CD4-positive, CD25-positive, alpha-beta regulatory T cell (primary cell): ENCODE measurements around the gene OLIG2. TPM values are rescaled to one million over a fixed set of nuclear protein-coding genes. Genes with fewer than 3 reads are reported as not detected.
A peak's percentile ranks its signal among the peaks of the same experiment; 100 is the strongest.

Source experiments
- ATAC-seq, 2 donors: fragments of 150-1000 bp; cut with Tn5 transposase; one replicate each; pipeline ENCODE4 v1.10.0; 2021; ENCODE audit warnings: low read depth in 2 of 2, moderate number of reproducible peaks in 2 of 2, moderate library complexity in 1 of 2
- DNase-seq, 3 donors: peaks; one replicate each; pipeline versions ENCODE4 v3.0.0 to v3.0.0-alpha.2; 2012 to 2022; ENCODE audit warnings: mixed read lengths in 1 of 3
- H3K27ac ChIP-seq: one replicate; pipeline ENCODE4 v1.7.0; 2013; ENCODE audit warnings: mild to moderate bottlenecking, low read length; ENCODE audit not compliant: insufficient read depth, poor library complexity, severe bottlenecking
- H3K27me3 ChIP-seq: one replicate; pipeline ENCODE4 v1.7.0; 2013; ENCODE audit warnings: low read length; ENCODE audit not compliant: control insufficient read depth, insufficient read depth
- H3K36me3 ChIP-seq: one replicate; pipeline ENCODE4 v1.7.0; 2013; ENCODE audit warnings: mild to moderate bottlenecking, low read length, moderate library complexity; ENCODE audit not compliant: control insufficient read depth, insufficient read depth
- H3K4me1 ChIP-seq: 2 replicates; pipeline ENCODE4 v1.7.0; 2013; ENCODE audit warnings: mild to moderate bottlenecking, low read length; ENCODE audit not compliant: insufficient read depth, control insufficient read depth, poor library complexity, severe bottlenecking
- H3K4me3 ChIP-seq: one replicate; pipeline ENCODE4 v1.7.0; 2013; ENCODE audit warnings: low read depth, mild to moderate bottlenecking, low read length, moderate library complexity
- H3K9me3 ChIP-seq, 2 experiments: 1 replicate in 1 of 2; 2 replicates in 1 of 2; pipeline ENCODE4 v1.7.0; 2013; ENCODE audit warnings: low read length in 2 of 2, mild to moderate bottlenecking in 1 of 2, moderate library complexity in 1 of 2; ENCODE audit not compliant: control insufficient read depth in 2 of 2
- H3K27ac Mint-ChIP-seq, 3 donors: one replicate each; pipeline ENCODE4 v1.8.0; 2020 to 2022; ENCODE audit warnings: mild to moderate bottlenecking in 3 of 3, mixed read lengths in 3 of 3, moderate library complexity in 2 of 3
- H3K27me3 Mint-ChIP-seq: one replicate; pipeline ENCODE4 v1.8.0; 2022; ENCODE audit warnings: mild to moderate bottlenecking, mixed read lengths
- H3K36me3 Mint-ChIP-seq: one replicate; pipeline ENCODE4 v1.8.0; 2020; ENCODE audit warnings: mixed read lengths
- H3K4me1 Mint-ChIP-seq, 4 donors: one replicate each; pipeline ENCODE4 v1.8.0; 2020 to 2022; ENCODE audit warnings: mixed read lengths in 4 of 4, mild to moderate bottlenecking in 1 of 4
- H3K4me3 Mint-ChIP-seq, 4 donors: one replicate each; pipeline ENCODE4 v1.8.0; 2020 to 2022; ENCODE audit warnings: mild to moderate bottlenecking in 4 of 4, mixed read lengths in 4 of 4, moderate library complexity in 3 of 4
- H3K9me3 Mint-ChIP-seq, 7 donors: one replicate each; pipeline ENCODE4 v1.8.0; 2020 to 2022; ENCODE audit warnings: mixed read lengths in 7 of 7, mild to moderate bottlenecking in 3 of 7, moderate library complexity in 2 of 7
- polyA plus RNA-seq, 4 donors: library from polyadenylated mRNA; unstranded; fragments of 300-500 nt; fragmentation: Illumina TruSeq; gene quantifications; one replicate each; pipeline ENCODE4 v1.2.3, GENCODE V29; 2021
- total RNA-seq: library from RNA; stranded (reverse); gene quantifications from one replicate; pipeline ENCODE4 v1.2.3, GENCODE V29; 2022

Gene OLIG2
- total and polyA plus RNA-seq, 5 donors from 2014 or later = not detected

GRCh38 chr21:33037501-33037900 is 11.8 kb downstream of the OLIG2 start:
- peaks cover 8% of the 10 kb centered on the region for H3K4me1 ChIP-seq
- H3K9me3 ChIP-seq = no peaks in the 10 kb centered on the region
- Mint-ChIP-seq H3K4me1 (peaks cover 0 to 22% (median 9%) of the 10 kb centered on the region in 4 donors), H3K27me3 (peaks cover 37% of the 10 kb centered on the region), H3K4me3 (no peak overlapping the region), H3K36me3 (peaks cover 6% of the 10 kb centered on the region), H3K9me3 (peaks cover 0 to 2% (median 0%) of the 10 kb centered on the region in 7 donors), H3K27ac (no peak overlapping the region)
- DNase-seq = no peak
- no peak for ATAC-seq
- H3K27me3 ChIP-seq = peaks cover 5% of the 10 kb centered on the region
- H3K36me3 ChIP-seq = no peaks in the 10 kb centered on the region
- no peak overlapping the region for H3K27ac ChIP-seq
- no peak overlapping the region for H3K4me3 ChIP-seq

- no peaks in the 10 kb centered on the region for H3K9me3 ChIP-seq
- peaks cover 8% of the 10 kb centered on the region for H3K4me1 ChIP-seq
- no peak overlapping the region for H3K27ac ChIP-seq
- Mint-ChIP-seq H3K4me3 (no peak overlapping the region), H3K4me1 (peaks cover 0 to 22% (median 9%) of the 10 kb centered on the region in 4 donors), H3K9me3 (peaks cover 0 to 2% (median 0%) of the 10 kb centered on the region in 7 donors), H3K27me3 (peaks cover 48% of the 10 kb centered on the region), H3K27ac (no peak overlapping the region), H3K36me3 (peaks cover 6% of the 10 kb centered on the region)
- H3K27me3 ChIP-seq = peaks cover 15% of the 10 kb centered on the region
- DNase-seq = no peak
- H3K4me3 ChIP-seq = no peak overlapping the region
- H3K36me3 ChIP-seq = no peaks in the 10 kb centered on the region
- no peak for ATAC-seq
Observed at GRCh38 chr21:33039536-33039935, 13.8 kb downstream of the OLIG2 start.

GRCh38 chr21:33040215-33040614 is 14.5 kb downstream of the OLIG2 start:
- Mint-ChIP-seq H3K4me1 (peaks cover 0 to 22% (median 9%) of the 10 kb centered on the region in 4 donors), H3K27me3 (peaks cover 42% of the 10 kb centered on the region), H3K36me3 (peaks cover 6% of the 10 kb centered on the region), H3K4me3 (no peak overlapping the region), H3K27ac (no peak overlapping the region), H3K9me3 (peaks cover 0 to 2% (median 0%) of the 10 kb centered on the region in 7 donors)
- H3K36me3 ChIP-seq = no peaks in the 10 kb centered on the region
- H3K27ac ChIP-seq = no peak overlapping the region
- ATAC-seq (no peak), DNase-seq (no peak)
- peaks cover 8% of the 10 kb centered on the region for H3K4me1 ChIP-seq
- H3K9me3 ChIP-seq = no peaks in the 10 kb centered on the region
- H3K27me3 ChIP-seq = peaks cover 15% of the 10 kb centered on the region
- no peak overlapping the region for H3K4me3 ChIP-seq

- ATAC-seq (no peak), DNase-seq (no peak)
- Mint-ChIP-seq H3K4me3 (no peak overlapping the region), H3K9me3 (peaks cover 0 to 2% (median 0%) of the 10 kb centered on the region in 7 donors), H3K27ac (no peak overlapping the region), H3K36me3 (peaks cover 6% of the 10 kb centered on the region), H3K27me3 (peaks cover 44% of the 10 kb centered on the region), H3K4me1 (peaks cover 0 to 13% (median 3%) of the 10 kb centered on the region in 4 donors)
- H3K36me3 ChIP-seq = no peaks in the 10 kb centered on the region
- no peaks in the 10 kb centered on the region for H3K4me1 ChIP-seq
- H3K4me3 ChIP-seq = no peak overlapping the region
- H3K27me3 ChIP-seq = peaks cover 15% of the 10 kb centered on the region
- H3K9me3 ChIP-seq = no peaks in the 10 kb centered on the region
- H3K27ac ChIP-seq = no peak overlapping the region
Observed at GRCh38 chr21:33041981-33042380, 16.2 kb downstream of the OLIG2 start.

- no peak for DNase-seq
- H3K4me3 ChIP-seq = no peak overlapping the region
- Mint-ChIP-seq H3K9me3 (peaks cover 0 to 2% (median 0%) of the 10 kb centered on the region in 7 donors), H3K4me3 (no peak overlapping the region), H3K27me3 (peaks cover 52% of the 10 kb centered on the region), H3K27ac (no peak overlapping the region), H3K36me3 (peaks cover 6% of the 10 kb centered on the region), H3K4me1 (peaks cover 0 to 6% (median 0%) of the 10 kb centered on the region in 4 donors)
- H3K36me3 ChIP-seq = no peaks in the 10 kb centered on the region
- H3K9me3 ChIP-seq = no peaks in the 10 kb centered on the region
- no peaks in the 10 kb centered on the region for H3K4me1 ChIP-seq
- H3K27ac ChIP-seq = no peak overlapping the region
- H3K27me3 ChIP-seq = peaks cover 20% of the 10 kb centered on the region
- no peak for ATAC-seq
Observed at GRCh38 chr21:33042812-33043211, 17.1 kb downstream of the OLIG2 start.

GRCh38 chr21:33046455-33046854 is 20.7 kb downstream of the OLIG2 start:
- H3K4me3 Mint-ChIP-seq = no peak overlapping the region

GRCh38 chr21:33047231-33047630 is 21.5 kb downstream of the OLIG2 start:
- Histone ChIP-seq H3K27me3 (peaks cover 24% of the 10 kb centered on the region), H3K4me1 (no peaks in the 10 kb centered on the region), H3K36me3 (no peaks in the 10 kb centered on the region), H3K9me3 (no peaks in the 10 kb centered on the region), H3K4me3 (no peak overlapping the region), H3K27ac (no peak overlapping the region)
- ATAC-seq = no peak
- Mint-ChIP-seq H3K9me3 (no peaks in the 10 kb centered on the region), H3K36me3 (no peaks in the 10 kb centered on the region), H3K4me3 (no peak overlapping the region), H3K27ac (no peak overlapping the region), H3K27me3 (peaks cover 47% of the 10 kb centered on the region), H3K4me1 (no peaks in the 10 kb centered on the region)
- no peak for DNase-seq

More at GRCh38 chr21:33046455-33046854, 20.7 kb downstream of the OLIG2 start:
- Mint-ChIP-seq H3K27ac (no peak overlapping the region), H3K27me3 (peaks cover 44% of the 10 kb centered on the region), H3K4me1 (no peaks in the 10 kb centered on the region), H3K9me3 (no peaks in the 10 kb centered on the region), H3K36me3 (no peaks in the 10 kb centered on the region)
- ATAC-seq (no peak), DNase-seq (no peak)
- Histone ChIP-seq H3K4me1 (no peaks in the 10 kb centered on the region), H3K36me3 (no peaks in the 10 kb centered on the region), H3K27ac (no peak overlapping the region), H3K9me3 (no peaks in the 10 kb centered on the region), H3K4me3 (no peak overlapping the region), H3K27me3 (peaks cover 23% of the 10 kb centered on the region)

GRCh38 chr21:33051925-33052324 is 26.2 kb downstream of the OLIG2 start:
- Mint-ChIP-seq H3K36me3 (no peaks in the 10 kb centered on the region), H3K27me3 (peaks cover 46% of the 10 kb centered on the region), H3K9me3 (no peaks in the 10 kb centered on the region), H3K4me3 (no peak overlapping the region), H3K27ac (peak overlapping the region in 1 of 3 donors; percentile 89), H3K4me1 (no peaks in the 10 kb centered on the region)
- Histone ChIP-seq H3K27ac (no peak overlapping the region), H3K4me3 (no peak overlapping the region), H3K9me3 (no peaks in the 10 kb centered on the region), H3K27me3 (peaks cover 12% of the 10 kb centered on the region), H3K4me1 (no peaks in the 10 kb centered on the region), H3K36me3 (no peaks in the 10 kb centered on the region)
- DNase-seq (no peak), ATAC-seq (no peak)
